WI38 (cell line): ENCODE measurements around the gene YWHAQ.

Source experiments
- H3K4me3 ChIP-seq: 2 replicates; pipeline ENCODE4 v1.5.1; 2011; ENCODE audit warnings: low read depth, mild to moderate bottlenecking, control low read depth, low read length
- CTCF ChIP-seq: IDR thresholded peaks from 2 replicates; pipeline ENCODE4 v1.5.1; 2012; ENCODE audit warnings: low read depth, mild to moderate bottlenecking, control low read depth, low read length

YWHAQ gene

GRCh38 chr2:9649261-9649660 is 18.5 kb upstream of the YWHAQ start:
- no peak for TF ChIP-seq CTCF
- no peak overlapping the region for H3K4me3 ChIP-seq

GRCh38 chr2:9648821-9649220 is 18.0 kb upstream of the YWHAQ start:
- no peak for TF ChIP-seq CTCF
- H3K4me3 ChIP-seq: no peak overlapping the region

GRCh38 chr2:9647884-9648283 is 17.1 kb upstream of the YWHAQ start:
- no peak for TF ChIP-seq CTCF
- no peak overlapping the region for H3K4me3 ChIP-seq

GRCh38 chr2:9646196-9647030 is 15.6 kb upstream of the YWHAQ start:
- TF ChIP-seq CTCF: no peak
- no peak overlapping the region for H3K4me3 ChIP-seq

GRCh38 chr2:9644603-9645002 is 13.8 kb upstream of the YWHAQ start:
- H3K4me3 ChIP-seq: no peak overlapping the region
- TF ChIP-seq CTCF: no peak

GRCh38 chr2:9644021-9644420 is 13.2 kb upstream of the YWHAQ start:
- no peak overlapping the region for H3K4me3 ChIP-seq
- TF ChIP-seq CTCF: no peak

- TF ChIP-seq CTCF: no peak
- H3K4me3 ChIP-seq: no peak overlapping the region
Measured at GRCh38 chr2:9641641-9642040, 10.8 kb upstream of the YWHAQ start.
